ACC112 (cell line): ENCODE data around the gene ANKRD65.
A peak's percentile ranks its signal among the peaks of the same experiment; 100 is the strongest.
"Not testable (repeated sequence)": the region's sequence is repeated elsewhere in the genome, so short reads cannot be mapped to it uniquely, and the experiment has no call there.

ENCODE experiments used
- H2AFZ ChIP-seq: fragments of 200-600 bp; sonication (generic); one replicate; pipeline ENCODE4 v1.6.0; 2017; ENCODE audit warnings: antibody characterized with exemption, low read length; ENCODE audit not compliant: unreplicated experiment
- H3K27ac ChIP-seq: fragments of 200-600 bp; sonication (generic); 2 replicates; pipeline ENCODE4 v1.5.1; 2014; ENCODE audit warnings: low read depth, mild to moderate bottlenecking, antibody characterized with exemption, low read length, moderate library complexity
- H3K27me3 ChIP-seq: fragments of 200-600 bp; sonication (generic); 2 replicates; pipeline ENCODE4 v1.6.1; 2014; ENCODE audit warnings: mild to moderate bottlenecking, antibody characterized with exemption, low read length, moderate library complexity, mixed read lengths; ENCODE audit not compliant: insufficient read depth
- H3K36me3 ChIP-seq: fragments of 200-600 bp; sonication (generic); 2 replicates; pipeline ENCODE4 v1.6.1; 2016; ENCODE audit warnings: mild to moderate bottlenecking, antibody characterized with exemption, low read length, moderate library complexity, mixed read lengths; ENCODE audit not compliant: insufficient read depth
- H3K4me1 ChIP-seq: fragments of 200-600 bp; sonication (generic); one replicate; pipeline ENCODE4 v1.6.1; 2016; ENCODE audit warnings: low read length, mixed read lengths; ENCODE audit not compliant: insufficient read depth, unreplicated experiment, control insufficient read depth
- H3K4me3 ChIP-seq: fragments of 200-600 bp; sonication (generic); 2 replicates; pipeline ENCODE4 v1.5.1; 2014; ENCODE audit warnings: mild to moderate bottlenecking, low read depth, low read length
- H3K79me2 ChIP-seq: fragments of 200-600 bp; sonication (generic); one replicate; pipeline ENCODE4 v1.6.0; 2016; ENCODE audit warnings: low read length; ENCODE audit not compliant: control insufficient read depth, unreplicated experiment, insufficient read depth

ANKRD65 gene

DNA sequence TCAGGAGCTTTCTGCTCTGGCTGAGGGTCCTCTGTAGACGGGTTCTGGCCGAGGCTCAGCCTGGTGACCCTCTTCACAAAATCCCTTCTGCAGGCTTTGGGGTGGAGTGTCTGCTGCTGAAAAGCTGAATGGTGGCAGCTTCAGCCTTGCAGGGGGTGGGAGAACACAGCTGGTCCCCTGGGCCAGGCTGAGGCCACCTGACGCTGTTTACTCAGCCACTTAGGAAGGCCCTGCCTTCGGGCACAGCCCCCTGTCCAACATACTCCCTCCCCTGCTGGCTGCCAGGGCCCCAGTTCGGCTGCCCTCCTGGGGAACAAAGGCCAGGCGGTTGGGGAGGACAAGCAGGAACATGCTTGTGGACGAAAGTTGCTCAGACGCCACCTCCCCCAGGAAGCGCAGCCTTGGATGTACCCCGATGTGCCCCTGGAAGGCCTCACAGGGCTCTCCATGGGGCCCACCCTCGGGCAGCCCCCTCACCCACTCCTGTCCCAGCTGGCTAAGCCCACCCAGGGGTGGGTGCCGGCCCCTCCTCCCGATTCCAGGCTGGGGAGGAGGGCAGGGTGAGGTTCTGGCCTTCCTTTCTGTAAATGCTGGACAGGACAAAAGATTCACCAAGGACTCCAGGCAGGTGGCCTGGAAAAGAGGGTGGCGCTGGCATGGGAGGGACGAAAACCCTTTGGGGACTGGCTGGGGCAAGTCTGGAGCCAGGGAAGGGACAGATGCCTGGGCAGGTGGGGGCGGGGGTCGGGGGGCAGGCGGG, at the start of gene ANKRD65:
Gene ANKRD65 (minus strand): TSS at position 130 of the 760 bp plus-strand sequence. CDS start 271 bp downstream, outside the sequence.
- H3K4me1 ChIP-seq: peaks cover 9% of the 10 kb centered on the region
- H3K4me3 ChIP-seq: peak within 1 kb of the TSS; percentile 33; the same call in 1 of the 2 replicates

DNA sequence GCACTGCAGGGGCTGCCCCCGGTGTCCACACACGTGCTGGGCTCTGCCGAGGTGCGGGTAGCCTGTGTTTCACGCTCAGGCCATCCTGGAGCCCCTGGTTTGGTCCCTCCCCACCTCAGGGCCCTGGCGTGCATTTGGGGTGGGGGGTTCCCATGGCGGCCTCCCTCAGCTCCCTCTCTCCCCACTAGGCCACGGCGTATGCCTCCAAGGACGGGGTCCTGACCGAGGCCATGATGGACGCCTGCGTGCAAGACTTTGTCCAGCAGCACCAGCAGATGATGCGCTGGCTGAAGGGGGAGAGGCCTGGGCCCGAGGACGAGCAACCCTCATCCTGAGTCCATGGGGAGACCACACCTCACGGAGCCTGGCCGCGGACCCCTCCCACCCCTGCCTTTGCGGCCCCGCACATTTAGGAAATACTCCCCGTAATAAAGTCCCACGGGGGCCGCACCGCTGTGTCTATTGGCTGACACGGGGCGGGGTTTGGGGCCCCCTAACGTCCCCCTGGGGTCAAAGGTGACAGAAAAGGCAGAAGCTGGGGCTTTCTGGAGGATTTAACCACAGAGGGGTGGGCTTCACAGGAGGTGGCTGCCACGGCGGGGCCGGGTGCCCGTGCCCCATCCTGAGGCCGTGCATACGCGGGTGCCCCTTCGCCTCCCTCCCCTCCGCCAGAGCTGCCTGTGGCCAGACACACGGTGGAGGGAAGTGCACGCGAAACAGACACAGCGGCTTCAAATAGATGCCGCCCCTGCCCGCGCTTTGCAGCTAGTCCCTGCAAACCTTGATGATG, 47.3 kb upstream of the ANKRD65 start:
- not testable (repeated sequence) for H3K36me3 ChIP-seq, H3K27ac ChIP-seq, H2AFZ ChIP-seq, H3K4me1 ChIP-seq, H3K4me3 ChIP-seq, H3K27me3 ChIP-seq
- H3K79me2 ChIP-seq: peaks cover 10% of the 10 kb centered on the region

More for the DNA sequence above, at the start of gene ANKRD65:
- H3K27ac ChIP-seq: no peak within 1 kb of the TSS
- H2AFZ ChIP-seq: no peak within 1 kb of the TSS
- no peaks in the 10 kb centered on the region for H3K79me2 ChIP-seq
- H3K36me3 ChIP-seq: no peaks in the 10 kb centered on the region
- H3K27me3 ChIP-seq: peaks cover 8% of the 10 kb centered on the region; the same call in 1 of the 2 replicates

DNA sequence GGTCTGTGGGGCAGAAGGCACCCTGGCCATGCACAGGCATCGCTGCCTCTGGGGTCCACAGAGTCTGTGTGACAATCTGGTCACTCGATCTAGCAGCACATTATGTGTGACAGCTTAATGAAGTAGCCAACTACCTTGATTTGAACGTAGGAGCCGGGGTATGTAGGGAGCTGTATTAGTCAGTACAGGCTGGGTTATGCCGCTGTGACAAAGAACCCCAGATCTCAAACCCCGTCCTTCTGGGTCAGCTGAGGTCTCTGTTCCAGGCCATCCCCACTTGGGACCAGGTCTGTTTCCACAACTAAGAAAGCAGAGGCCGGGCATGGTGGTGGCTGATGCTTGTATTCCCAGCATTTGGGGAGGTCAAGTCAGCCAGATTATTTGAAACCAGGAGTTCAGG, 42.2 kb upstream of the ANKRD65 start:
- no peaks in the 10 kb centered on the region for H3K79me2 ChIP-seq
- H3K4me1 ChIP-seq: no peaks in the 10 kb centered on the region
- no peaks in the 10 kb centered on the region for H3K27me3 ChIP-seq
- H3K4me3 ChIP-seq: no peak overlapping the region
- no peak overlapping the region for H3K27ac ChIP-seq
- no peaks in the 10 kb centered on the region for H3K36me3 ChIP-seq
- no peak overlapping the region for H2AFZ ChIP-seq

DNA sequence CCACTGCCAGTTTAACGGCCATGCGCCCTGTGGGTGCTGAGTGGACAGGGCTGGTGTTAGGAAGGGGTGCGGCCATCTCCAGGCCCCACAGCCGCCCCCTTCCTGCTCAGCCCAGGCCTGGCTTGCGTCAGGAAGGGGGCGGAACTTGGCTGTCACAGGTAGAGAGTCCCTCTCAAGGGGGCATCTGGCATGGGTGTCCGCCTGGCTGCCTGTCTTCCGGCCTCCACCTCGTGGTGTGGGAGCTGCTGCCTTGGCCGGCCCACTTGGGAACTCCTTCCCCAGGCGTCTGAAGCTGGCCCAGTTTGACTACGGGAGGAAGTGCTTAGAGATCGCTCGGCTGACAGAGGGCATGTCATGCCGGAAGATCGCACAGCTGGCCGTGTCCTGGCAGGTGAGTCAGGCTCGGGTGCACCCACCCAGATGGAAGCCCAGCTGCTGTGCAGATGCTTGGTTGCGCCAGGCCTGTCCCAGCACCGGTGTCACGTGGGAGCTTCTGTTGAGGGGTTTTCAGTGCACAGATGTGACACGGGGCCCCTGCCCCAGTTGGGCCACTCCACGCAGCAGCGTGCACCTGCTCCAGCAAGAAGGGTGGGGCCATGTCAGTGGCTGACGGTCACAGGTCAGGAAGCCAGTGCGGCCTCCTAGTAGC, 41.4 kb upstream of the ANKRD65 start:
- no peak overlapping the region for H3K27ac ChIP-seq
- no peaks in the 10 kb centered on the region for H3K79me2 ChIP-seq
- H3K36me3 ChIP-seq: no peaks in the 10 kb centered on the region
- H2AFZ ChIP-seq: no peak overlapping the region
- H3K4me1 ChIP-seq: no peaks in the 10 kb centered on the region
- H3K27me3 ChIP-seq: no peaks in the 10 kb centered on the region
- H3K4me3 ChIP-seq: no peak overlapping the region

DNA sequence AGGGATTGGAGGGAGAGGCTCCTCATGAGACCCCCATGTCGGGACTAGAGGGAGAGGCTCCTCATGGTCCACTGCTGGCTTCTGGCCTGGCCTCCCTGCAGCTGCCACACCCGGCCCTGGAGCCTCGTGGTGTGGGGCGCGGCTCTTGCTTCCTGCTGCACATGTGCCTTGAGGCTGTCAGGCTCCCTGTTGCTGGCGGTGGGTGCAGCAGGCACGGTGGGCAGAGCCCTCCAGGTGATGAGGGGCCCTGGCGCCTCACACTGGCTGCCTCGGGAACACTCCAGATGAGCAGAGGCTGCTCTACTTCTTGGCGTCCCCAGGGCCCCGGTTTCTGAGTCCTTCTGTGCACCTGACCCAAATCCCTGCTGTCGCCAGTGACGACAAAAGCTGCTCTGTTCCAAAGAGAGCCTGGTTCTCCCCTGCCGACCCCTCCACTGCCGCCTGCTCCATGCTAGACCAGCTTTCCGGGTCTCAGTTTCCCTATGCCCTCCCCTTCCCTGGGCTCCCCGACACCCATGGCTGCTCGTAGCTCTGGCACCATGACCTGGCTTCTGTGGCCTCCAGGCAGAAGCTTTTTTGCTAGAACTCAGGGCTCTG, 40.7 kb upstream of the ANKRD65 start:
- no peaks in the 10 kb centered on the region for H3K79me2 ChIP-seq
- no peak overlapping the region for H3K27ac ChIP-seq
- H3K4me1 ChIP-seq: no peaks in the 10 kb centered on the region
- no peaks in the 10 kb centered on the region for H3K27me3 ChIP-seq
- H2AFZ ChIP-seq: no peak overlapping the region
- no peaks in the 10 kb centered on the region for H3K36me3 ChIP-seq
- H3K4me3 ChIP-seq: no peak overlapping the region

DNA sequence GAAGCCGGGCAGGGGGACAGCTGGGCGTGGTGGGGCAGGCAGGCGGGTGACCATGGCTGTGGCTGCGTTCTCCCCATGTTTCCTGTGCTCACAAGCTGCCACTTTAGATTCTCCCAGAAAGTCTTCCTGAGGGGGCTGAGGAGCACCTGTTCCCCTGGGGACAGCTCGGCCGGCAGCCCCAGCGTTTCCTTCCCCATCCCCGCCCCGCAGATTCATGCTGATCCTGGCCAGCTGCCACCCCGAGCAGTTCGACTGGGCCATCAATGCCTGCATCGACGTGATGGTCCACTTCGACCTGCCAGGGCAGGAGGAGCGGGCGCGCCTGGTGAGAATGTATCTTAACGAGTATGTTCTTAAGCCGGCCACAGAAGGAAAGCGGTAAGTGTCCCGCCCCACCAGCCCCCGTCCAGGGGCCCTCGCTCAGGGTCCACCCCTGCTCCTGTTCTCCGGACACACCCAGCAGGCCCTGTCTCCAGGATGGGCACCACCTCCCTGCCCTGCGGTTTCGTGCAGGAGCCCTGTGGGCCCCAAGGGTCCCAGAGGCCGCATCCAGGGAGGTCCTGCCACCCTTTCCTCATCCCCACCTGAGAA, 39.6 kb upstream of the ANKRD65 start:
- Histone ChIP-seq H2AFZ (no peak overlapping the region), H3K36me3 (no peaks in the 10 kb centered on the region), H3K27me3 (no peaks in the 10 kb centered on the region), H3K27ac (no peak overlapping the region), H3K4me1 (no peaks in the 10 kb centered on the region), H3K4me3 (no peak overlapping the region), H3K79me2 (no peaks in the 10 kb centered on the region)

DNA sequence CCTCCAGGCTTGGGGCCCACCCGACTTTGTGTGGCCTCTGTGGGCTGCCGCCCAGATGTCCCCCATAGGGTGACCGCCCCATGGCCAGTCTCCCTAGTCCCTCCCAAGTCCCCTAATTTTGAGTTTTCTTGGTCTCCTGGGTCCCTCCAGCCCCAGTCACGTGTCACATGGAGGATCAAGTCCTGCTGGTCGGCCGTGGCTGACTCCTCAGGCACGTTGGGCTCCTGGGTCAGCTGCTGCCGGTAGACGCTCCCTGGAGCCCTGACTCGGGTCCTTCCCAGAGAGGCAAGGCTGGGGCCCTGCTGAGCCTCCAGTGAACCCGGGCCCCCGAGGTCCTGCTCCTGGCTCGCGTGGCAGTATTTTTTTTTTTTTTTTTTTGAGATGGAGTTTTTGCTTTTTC, 38.6 kb upstream of the ANKRD65 start:
- not testable (repeated sequence) for H3K79me2 ChIP-seq, H3K4me3 ChIP-seq, H3K27me3 ChIP-seq, H3K36me3 ChIP-seq, H2AFZ ChIP-seq, H3K27ac ChIP-seq, H3K4me1 ChIP-seq

DNA sequence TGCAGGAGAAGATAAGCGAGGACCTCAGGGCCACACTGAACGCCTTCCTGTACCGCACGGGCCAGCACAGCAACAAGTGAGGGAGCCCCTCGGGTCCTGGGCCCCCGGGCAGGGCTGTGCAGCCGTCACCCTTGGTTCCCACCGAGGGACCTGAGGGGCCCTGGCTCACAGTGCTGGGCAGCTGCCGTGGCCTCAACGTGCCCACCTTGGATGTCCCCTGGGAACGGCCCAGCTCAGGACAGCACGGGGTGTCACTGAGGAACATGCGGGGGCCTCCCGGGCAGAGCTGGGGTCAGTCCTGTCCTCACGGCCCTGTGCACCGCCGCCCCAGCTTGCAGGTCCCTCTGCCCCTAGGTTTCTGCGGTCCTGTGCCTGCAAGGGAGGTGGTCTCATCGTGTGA, 38.1 kb upstream of the ANKRD65 start:
- H3K36me3 ChIP-seq, H3K27me3 ChIP-seq, H3K79me2 ChIP-seq, H2AFZ ChIP-seq, H3K4me1 ChIP-seq, H3K27ac ChIP-seq, H3K4me3 ChIP-seq: not testable (repeated sequence)

DNA sequence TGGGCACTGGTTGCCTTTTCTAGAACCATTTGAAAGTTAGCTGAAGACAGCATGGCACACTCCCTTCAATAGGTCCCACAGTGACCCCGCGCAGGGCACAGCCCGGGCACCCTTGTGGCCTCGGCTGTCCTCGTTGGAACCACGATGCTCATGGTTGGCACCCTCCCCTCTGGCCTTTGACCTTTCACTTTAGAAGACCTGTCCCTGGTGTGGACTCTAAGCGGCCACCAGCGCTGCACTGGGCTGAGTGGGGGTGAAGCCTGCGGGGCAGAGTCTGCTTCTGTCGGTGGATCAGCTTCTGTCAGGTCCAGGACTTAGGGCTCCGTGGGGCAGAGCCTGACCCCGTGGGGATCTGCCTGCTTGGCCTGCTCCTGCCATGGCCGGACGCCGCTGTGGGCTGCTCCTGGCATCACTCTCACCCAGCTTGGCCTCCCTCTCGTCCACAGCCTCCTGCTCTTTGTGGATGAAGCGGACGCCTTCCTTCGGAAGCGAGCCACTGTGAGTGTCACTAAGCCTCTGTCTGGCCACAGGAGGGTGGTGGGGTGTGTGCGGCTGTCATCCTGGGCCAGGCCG, 35.7 kb upstream of the ANKRD65 start:
- not testable (repeated sequence) for H3K27me3 ChIP-seq, H3K79me2 ChIP-seq, H3K36me3 ChIP-seq, H2AFZ ChIP-seq, H3K27ac ChIP-seq, H3K4me3 ChIP-seq, H3K4me1 ChIP-seq

DNA sequence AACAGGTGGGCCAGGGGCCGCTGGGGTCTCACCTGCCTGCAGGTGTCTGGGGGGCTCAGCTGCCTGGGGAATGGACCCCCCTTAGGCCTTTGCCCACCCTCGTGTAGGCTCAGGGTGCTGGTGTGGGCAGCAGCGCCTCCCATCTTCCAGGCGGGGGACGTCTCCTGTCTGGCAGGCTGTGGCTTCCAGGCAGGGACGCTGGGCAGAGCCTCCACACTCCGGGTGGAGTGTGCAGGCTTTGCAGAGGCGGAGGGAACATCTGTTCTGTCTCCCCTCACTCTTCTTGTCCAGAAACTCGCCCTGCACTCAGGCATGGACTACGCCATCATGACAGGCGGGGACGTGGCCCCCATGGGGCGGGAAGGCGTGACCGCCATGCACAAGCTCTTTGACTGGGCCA, 34.9 kb upstream of the ANKRD65 start:
- H3K36me3 ChIP-seq, H3K27ac ChIP-seq, H3K4me1 ChIP-seq, H2AFZ ChIP-seq, H3K4me3 ChIP-seq, H3K27me3 ChIP-seq, H3K79me2 ChIP-seq: not testable (repeated sequence)
